ENCODE data around the gene HNRNPR.

The HNRNPR gene

GRCh38 chr1:23370330-23370708, 26.2 kb upstream of the HNRNPR start:
- no peak overlapping the region for H3K4me3 ChIP-seq (ENCODE audit: low read length)
- no peak for DNase-seq (ENCODE audit: low read depth, low spot score)

- H3K4me3 ChIP-seq (ENCODE audit: low read length): peak within 1 kb of the TSS; percentile 71
- peak; percentile 61 for DNase-seq (ENCODE audit: low read depth, low spot score)
Observed at GRCh38 chr1:23369335-23370013, 25.4 kb upstream of the HNRNPR start, which contains the start of gene ZNF436. ZNF436 (minus strand) TSS chr1:23369836; CDS start chr1:23368005, 1,831 bp downstream.

- peak; percentile 87 for DNase-seq (ENCODE audit: low read depth, low spot score)
- peak overlapping the region; percentile 71 for H3K4me3 ChIP-seq (ENCODE audit: low read length)
Observed at GRCh38 chr1:23368562-23369334, 24.7 kb upstream of the HNRNPR start.

- peak; percentile 99 for DNase-seq (ENCODE audit: low read depth, low spot score)
- H3K4me3 ChIP-seq (ENCODE audit: low read length): peak overlapping the region; percentile 71
Observed at GRCh38 chr1:23367791-23368561, 23.9 kb upstream of the HNRNPR start.

- DNase-seq (ENCODE audit: low read depth, low spot score): no peak
Observed at GRCh38 chr1:23367451-23367790, 23.3 kb upstream of the HNRNPR start.

GRCh38 chr1:23366598-23366997, 22.5 kb upstream of the HNRNPR start:
- no peak overlapping the region for H3K4me3 ChIP-seq (ENCODE audit: low read length)
- no peak for DNase-seq (ENCODE audit: low read depth, low spot score)

More at GRCh38 chr1:23367451-23367790, 23.3 kb upstream of the HNRNPR start:
- H3K4me3 ChIP-seq (ENCODE audit: low read length): peak overlapping the region; percentile 71

- H3K4me3 ChIP-seq (ENCODE audit: low read length): no peak overlapping the region
- no peak for DNase-seq (ENCODE audit: low read depth, low spot score)
Observed at GRCh38 chr1:23366146-23366545, 22.1 kb upstream of the HNRNPR start.

- no peak overlapping the region for H3K4me3 ChIP-seq (ENCODE audit: low read length)
- no peak for DNase-seq (ENCODE audit: low read depth, low spot score)
Observed at GRCh38 chr1:23362218-23362713, 18.2 kb upstream of the HNRNPR start.

GRCh38 chr1:23358310-23358875, 14.3 kb upstream of the HNRNPR start:
- no peak for DNase-seq (ENCODE audit: low read depth, low spot score)
- H3K4me3 ChIP-seq (ENCODE audit: low read length): no peak overlapping the region

- no peak for DNase-seq (ENCODE audit: low read depth, low spot score)
- H3K4me3 ChIP-seq (ENCODE audit: low read length): no peak overlapping the region
Observed at GRCh38 chr1:23357138-23357908, 13.2 kb upstream of the HNRNPR start.

- DNase-seq (ENCODE audit: low read depth, low spot score): no peak
- no peak overlapping the region for H3K4me3 ChIP-seq (ENCODE audit: low read length)
Observed at GRCh38 chr1:23356471-23357137, 12.5 kb upstream of the HNRNPR start.

GRCh38 chr1:23354245-23354644, 10.2 kb upstream of the HNRNPR start:
- no peak overlapping the region for H3K4me3 ChIP-seq (ENCODE audit: low read length)
- DNase-seq (ENCODE audit: low read depth, low spot score): peak; percentile 50

- H3K4me3 ChIP-seq (ENCODE audit: low read length): no peak overlapping the region
- no peak for DNase-seq (ENCODE audit: low read depth, low spot score)
Observed at GRCh38 chr1:23352096-23352695, 8.1 kb upstream of the HNRNPR start.

- H3K4me3 ChIP-seq (ENCODE audit: low read length): no peak overlapping the region
- no peak for DNase-seq (ENCODE audit: low read depth, low spot score)
Observed at GRCh38 chr1:23345920-23346319, 1.8 kb upstream of the HNRNPR start.

- no peak for DNase-seq (ENCODE audit: low read depth, low spot score)
- peak overlapping the region; percentile 65 for H3K4me3 ChIP-seq (ENCODE audit: low read length)
Observed at GRCh38 chr1:23344987-23345472, 946 bp upstream of the HNRNPR start.

GRCh38 chr1:23343221-23344110, 618 bp downstream of the HNRNPR start:
- DNase-seq (ENCODE audit: low read depth, low spot score): no peak
- H3K4me3 ChIP-seq (ENCODE audit: low read length): peak overlapping the region; percentile 65
